ENCODE data around the gene MSL3B.

GRCh38 chr2:233823731-233824121 is 44.5 kb downstream of the MSL3B start:
- TF ChIP-seq EZH2 (IDR thresholded peaks at IDR 0.05; ENCODE audit: insufficient read depth, low read length) (no peak), CTCF (IDR thresholded peaks at IDR 0.05; ENCODE audit: insufficient read depth, low read depth, low read length) (no peak)
